ENCODE data around the gene ARHGAP19.
A peak's percentile ranks its signal among the peaks of the same experiment; 100 is the strongest.
"Not testable (repeated sequence)": the region's sequence is repeated elsewhere in the genome, so short reads cannot be mapped to it uniquely, and the experiment has no call there.

Gene ARHGAP19

GRCh38 chr10:97321804-97322190 lies 29.4 kb upstream of the ARHGAP19 start:
- no peak for DNase-seq (ENCODE audit: extremely low read depth in 1 of 2, low read depth in 1 of 2)

GRCh38 chr10:97321032-97321803 lies 28.8 kb upstream of the ARHGAP19 start:
- DNase-seq (ENCODE audit: extremely low read depth in 1 of 2, low read depth in 1 of 2), result no peak

- DNase-seq (ENCODE audit: extremely low read depth in 1 of 2, low read depth in 1 of 2), result peak in 1 of 2 donors; percentile 6
Measured at GRCh38 chr10:97320480-97321031, 28.1 kb upstream of the ARHGAP19 start.

- DNase-seq (ENCODE audit: extremely low read depth in 1 of 2, low read depth in 1 of 2), result peak; percentile 28 to 48
Measured at GRCh38 chr10:97319671-97320479, 27.4 kb upstream of the ARHGAP19 start.

GRCh38 chr10:97318772-97319651 lies 26.6 kb upstream of the ARHGAP19 start, which contains the start of gene FRAT1:
TSS of gene FRAT1 (plus strand) at chr10:97319271. CDS start at chr10:97319454, 183 bp downstream.
- peak; percentile 67 to 73 for DNase-seq (ENCODE audit: extremely low read depth in 1 of 2, low read depth in 1 of 2)

GRCh38 chr10:97314671-97315070 lies 22.2 kb upstream of the ARHGAP19 start:
- DNase-seq (ENCODE audit: extremely low read depth in 1 of 2, low read depth in 1 of 2), result no peak

GRCh38 chr10:97312897-97313296 lies 20.5 kb upstream of the ARHGAP19 start:
- DNase-seq (ENCODE audit: extremely low read depth in 1 of 2, low read depth in 1 of 2), result no peak

- DNase-seq (ENCODE audit: extremely low read depth in 1 of 2, low read depth in 1 of 2), result no peak
Measured at GRCh38 chr10:97311111-97311626, 18.7 kb upstream of the ARHGAP19 start.

- DNase-seq (ENCODE audit: extremely low read depth in 1 of 2, low read depth in 1 of 2), result no peak
Measured at GRCh38 chr10:97307866-97308780, 15.7 kb upstream of the ARHGAP19 start.

GRCh38 chr10:97307441-97307840 lies 15.0 kb upstream of the ARHGAP19 start:
- no peak for DNase-seq (ENCODE audit: extremely low read depth in 1 of 2, low read depth in 1 of 2)

GRCh38 chr10:97302088-97302791 lies 9.8 kb upstream of the ARHGAP19 start:
- DNase-seq (ENCODE audit: extremely low read depth in 1 of 2, low read depth in 1 of 2), result no peak

- no peak for DNase-seq (ENCODE audit: extremely low read depth in 1 of 2, low read depth in 1 of 2)
Measured at GRCh38 chr10:97300980-97301379, 8.5 kb upstream of the ARHGAP19 start.

- no peak for DNase-seq (ENCODE audit: extremely low read depth in 1 of 2, low read depth in 1 of 2)
Measured at GRCh38 chr10:97298223-97298571, 5.8 kb upstream of the ARHGAP19 start.

GRCh38 chr10:97297556-97298222 lies 5.3 kb upstream of the ARHGAP19 start:
- DNase-seq (ENCODE audit: extremely low read depth in 1 of 2, low read depth in 1 of 2), result no peak

GRCh38 chr10:97292862-97293198 lies 393 bp upstream of the ARHGAP19 start:
- no peak for DNase-seq (ENCODE audit: extremely low read depth in 1 of 2, low read depth in 1 of 2)

GRCh38 chr10:97291357-97292096 lies 910 bp downstream of the ARHGAP19 start:
- no peak for DNase-seq (ENCODE audit: extremely low read depth in 1 of 2, low read depth in 1 of 2)

GRCh38 chr10:97290576-97291356 lies 1.7 kb downstream of the ARHGAP19 start:
- DNase-seq (ENCODE audit: extremely low read depth in 1 of 2, low read depth in 1 of 2), result not testable (repeated sequence)

Data from stimulated activated CD8-positive, alpha-beta memory T cell treated with anti-CD3 and anti-CD28 coated beads, Interleukin-7, amount 100 ng/mL, for 48 hours (primary cell).